Stimulated activated CD4-positive, alpha-beta T cell treated with anti-CD3 and anti-CD28 coated beads, Interleukin-15, amount 100 ng/mL, for 1 hour (primary cell): ENCODE measurements around the gene PRM1.

Source experiments
- DNase-seq, 2 donors: peaks; one replicate each; pipeline ENCODE4 v3.0.0-alpha.2; 2020; ENCODE audit warnings: low read depth in 1 of 2, low spot score in 1 of 2

Gene PRM1

DNA sequence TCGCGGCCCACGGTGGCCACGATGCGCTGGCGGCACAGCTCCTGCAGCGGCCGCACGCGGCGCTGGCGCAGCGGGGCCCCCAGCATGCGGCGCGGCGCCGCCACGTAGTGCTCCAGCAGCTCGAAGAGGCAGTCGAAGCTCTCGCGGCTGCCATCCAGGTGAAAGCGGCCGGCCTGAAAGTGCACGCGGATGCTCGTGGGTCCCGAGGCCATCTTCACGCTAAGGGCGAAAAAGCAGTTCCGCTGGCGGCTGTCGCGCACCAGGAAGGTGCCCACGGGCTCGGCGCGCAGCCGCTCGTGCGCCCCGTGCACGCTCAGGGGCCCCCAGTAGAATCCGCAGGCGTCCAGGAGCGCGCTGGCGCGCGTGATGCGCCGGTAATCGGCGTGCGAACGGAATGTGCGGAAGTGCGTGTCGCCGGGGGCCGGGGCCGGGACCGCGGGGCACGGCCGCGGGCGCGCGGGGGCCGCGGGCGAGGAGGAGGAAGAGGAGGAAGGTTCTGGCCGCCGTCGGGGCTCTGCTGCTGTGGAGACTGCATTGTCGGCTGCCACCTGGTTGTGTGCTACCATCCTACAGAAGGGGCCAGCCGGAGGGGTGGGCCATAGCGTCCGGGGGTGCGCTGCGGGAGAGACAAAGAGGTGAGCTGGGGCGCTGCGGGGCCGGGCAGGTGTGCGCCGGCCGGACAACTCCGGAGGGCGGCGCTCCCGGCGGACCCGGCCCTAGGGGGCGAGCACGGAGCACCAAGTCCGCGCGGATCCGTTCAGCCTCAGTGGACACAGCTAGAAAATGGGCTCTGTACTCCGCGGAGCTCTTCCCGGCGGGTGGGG lies 26.0 kb downstream of the PRM1 start:
- DNase-seq, result peak in 1 of 2 donors; percentile 39

DNA sequence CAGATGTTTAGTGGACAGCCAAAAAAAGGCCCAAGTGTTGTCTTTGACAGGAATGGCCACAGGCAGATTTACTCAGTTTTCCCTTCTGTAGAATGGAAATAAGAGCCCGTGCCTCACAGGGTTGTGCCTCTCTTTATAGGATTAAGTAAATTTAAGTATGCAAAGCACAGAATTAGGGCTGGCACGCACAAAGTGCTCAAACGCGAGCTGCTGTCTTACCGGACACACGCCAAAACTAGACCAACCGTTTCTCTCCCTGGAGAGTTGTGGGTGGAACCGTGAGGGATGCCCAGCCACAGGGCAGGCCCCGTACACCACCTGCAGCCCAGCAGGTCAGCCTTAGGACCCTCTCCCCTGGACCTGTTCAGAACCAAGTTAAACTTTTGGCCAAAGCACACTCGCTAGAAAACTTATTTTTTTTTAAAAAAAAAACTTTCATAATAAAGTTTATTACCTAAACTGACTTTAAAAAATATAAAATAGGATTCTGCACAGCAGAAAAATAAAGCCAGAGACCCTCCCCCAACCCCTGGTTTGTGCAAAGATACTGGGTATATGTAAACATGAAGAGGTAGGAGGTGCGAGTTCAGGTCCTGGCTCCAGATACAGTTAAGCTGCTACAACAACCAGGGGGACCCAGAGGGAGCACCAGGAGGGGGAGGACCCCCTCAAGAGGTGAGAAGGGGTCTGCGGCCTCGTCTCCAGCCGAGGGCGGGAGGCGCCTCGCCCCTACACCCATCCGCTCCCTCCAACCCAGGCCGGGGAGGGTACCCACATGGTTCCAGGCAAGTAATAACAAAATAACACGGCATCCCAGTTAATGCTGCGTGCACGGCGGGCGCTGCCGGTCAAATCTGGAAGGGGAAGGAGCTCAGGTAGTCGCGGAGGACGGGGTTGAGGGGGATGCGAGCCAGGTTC lies 26.9 kb downstream of the PRM1 start:
- DNase-seq, result no peak

DNA sequence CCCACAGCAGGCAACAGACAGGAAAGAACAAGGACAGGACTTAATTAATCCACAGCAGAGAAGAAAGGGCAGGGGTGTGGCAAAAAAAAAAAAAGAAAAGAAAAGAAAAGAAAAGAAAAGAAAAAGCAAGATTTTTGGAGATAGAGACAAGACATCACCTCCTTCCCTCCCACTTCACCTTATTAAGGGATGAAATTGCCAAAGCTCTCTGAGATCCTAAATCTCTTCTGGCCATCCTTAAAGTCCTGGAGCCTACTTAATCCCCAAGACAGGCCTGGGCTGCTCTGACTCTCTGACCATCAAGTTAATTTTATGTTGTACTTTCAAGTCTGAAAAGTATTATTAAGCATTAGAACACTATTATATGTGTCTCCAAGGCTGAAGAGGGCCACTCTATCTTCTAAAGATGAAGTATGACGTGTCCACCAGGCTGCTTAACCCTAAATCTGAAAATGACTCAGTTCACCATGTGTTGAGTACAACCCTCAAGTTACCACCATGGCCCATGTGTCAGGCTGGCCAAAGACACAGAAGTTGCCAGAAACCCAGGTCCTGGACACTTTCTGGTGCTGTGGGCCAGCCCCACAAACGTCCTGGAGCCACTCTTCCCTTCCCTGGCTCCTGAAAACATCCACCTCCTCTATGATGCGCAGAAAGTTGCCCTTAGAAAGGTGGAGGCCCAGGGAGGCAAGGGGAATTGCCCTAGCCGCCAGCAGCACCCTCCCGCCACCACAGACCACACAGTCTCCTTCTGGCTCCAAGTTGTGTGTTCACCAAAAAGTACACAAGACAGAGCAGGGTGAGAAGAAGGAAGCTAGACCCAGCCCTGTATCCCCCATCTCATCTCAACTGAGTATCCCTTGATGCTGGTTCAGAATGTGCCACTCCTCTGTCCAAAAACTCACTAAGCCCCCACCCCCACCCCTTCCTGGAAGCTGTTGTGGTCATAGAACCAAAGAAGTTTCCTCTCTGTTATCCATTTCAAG lies 27.8 kb downstream of the PRM1 start:
- DNase-seq, result no peak

DNA sequence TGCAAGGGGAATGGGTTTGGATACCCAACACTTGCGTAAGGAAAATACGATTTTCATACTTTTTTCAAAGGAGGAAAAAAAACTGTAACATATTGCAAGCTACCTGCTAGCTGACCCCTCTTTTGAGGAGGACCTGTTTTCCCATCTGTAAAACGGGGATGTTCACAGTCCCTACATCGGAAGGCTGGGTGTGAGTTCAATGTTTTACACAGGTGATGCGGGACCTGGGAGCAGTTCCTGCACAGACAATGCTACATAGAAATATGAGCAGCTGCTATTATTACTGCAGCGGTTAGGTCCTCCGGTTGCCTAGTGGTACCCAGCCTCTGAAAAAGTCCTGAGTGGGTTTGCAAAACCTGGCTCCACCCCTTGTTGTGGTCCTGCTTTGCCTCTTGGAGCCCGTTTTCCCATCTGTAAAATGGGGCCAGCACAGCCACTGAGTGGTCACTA lies 28.6 kb downstream of the PRM1 start:
- DNase-seq, result no peak

DNA sequence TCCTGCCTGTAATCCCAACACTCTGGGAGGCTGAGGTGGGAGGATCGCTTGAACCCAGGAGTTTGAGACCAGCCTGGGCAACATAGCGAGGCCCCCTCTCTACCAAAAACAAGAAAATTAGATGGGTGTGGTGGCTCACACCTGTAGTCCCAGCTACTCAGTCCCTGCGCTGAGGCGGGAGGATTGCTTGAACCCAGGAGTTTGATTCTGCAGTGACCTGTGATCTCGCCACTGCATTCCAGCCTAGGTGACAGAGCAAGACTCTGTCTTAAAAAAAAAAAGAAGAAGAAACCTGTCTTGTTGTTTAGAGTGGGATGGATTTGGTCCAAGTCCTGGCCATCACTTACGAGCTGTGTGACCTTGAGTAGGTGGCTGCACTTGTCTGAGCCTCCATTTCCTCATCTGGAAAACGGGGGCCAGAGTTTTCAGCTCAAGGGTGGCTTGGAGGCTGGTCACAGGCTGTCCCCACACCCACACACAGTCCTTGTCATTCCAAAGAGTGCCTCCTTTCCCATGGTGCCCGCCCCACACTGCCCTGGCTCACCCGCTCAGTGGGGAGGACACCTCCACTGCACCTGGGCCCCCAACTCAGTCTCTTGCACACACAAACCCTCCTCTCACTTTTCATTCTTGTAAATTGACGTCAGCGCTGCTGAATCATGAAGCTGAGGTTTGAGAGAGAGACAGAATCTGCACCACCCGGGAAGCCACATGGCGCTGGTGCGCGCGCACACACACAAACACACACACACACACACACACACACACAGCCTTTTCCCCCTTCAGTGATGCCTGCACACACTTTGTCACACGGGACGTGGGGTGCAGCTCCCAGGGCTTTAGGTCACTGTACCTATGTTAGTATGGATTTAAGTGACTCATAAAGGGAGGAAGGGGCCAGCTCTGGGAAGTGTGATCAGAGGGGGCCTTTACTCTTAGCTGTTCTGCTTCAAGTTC lies 29.3 kb downstream of the PRM1 start:
- peak; percentile 66 to 70 for DNase-seq

DNA sequence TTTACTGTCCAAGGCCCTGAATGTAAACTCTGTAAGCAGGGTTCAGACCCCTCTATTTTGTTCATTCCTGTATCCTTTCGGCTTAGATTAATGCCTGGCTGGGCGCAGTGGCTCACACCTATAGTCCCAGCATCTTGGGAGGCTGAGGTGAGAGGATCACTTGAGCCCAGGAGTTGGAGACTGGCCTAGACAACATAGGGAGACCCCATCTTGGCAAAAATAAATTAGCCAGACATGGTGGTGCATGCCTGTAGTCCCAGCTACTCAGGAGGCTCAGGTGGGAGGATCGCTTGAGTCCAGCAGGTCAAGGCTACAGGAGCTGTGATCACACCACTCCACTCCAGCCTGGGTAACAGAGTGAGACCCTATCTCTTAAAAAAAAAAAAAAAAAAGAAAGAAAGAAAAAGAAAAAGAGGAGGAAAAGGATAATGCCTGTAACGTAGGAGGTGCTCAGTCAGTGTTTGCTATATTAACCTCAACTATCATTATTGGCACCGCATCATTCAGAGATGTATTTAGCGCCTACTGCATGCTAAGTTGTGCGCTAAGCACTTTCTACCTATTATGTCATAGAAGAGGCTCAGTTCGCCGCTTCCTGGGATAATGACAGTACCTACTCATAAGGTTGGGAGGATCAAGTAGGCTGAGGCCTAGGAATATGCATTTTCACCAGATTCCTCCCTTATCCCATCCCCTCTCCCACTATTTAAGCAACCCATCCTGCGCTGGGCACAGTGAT lies 30.2 kb downstream of the PRM1 start:
- DNase-seq, result no peak

DNA sequence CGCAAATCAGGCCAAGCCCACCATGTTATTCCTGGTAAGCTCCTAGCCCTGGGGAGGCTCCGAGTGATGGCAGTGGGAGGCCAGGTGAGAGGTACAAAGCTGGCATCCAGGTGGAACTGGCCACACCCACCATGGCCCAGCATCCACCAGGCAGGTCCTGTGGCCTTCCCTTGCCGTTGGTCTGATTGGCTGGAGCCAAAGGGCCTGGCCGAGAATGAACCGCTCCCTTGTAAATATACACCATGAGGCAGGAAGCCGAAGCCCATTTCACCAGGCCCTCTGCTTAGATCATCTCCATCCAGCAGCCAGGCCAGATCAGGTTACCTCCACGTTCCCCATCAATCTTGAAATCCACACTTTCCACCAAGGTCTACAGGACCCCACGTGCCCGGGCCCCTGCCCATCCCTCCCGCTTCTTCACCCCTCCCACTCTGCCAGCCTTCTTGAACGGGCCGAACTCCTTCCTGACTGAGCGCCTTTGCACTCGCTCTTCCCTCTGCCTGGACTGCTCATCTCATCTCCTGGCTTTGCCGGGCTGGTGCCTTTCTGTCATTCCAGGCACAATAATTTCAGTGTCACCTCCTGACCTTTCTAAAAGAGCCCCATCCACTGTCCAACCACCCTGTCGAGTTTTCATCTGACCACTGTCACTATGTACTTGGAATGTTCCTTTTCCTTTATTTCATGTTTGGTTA lies 30.9 kb downstream of the PRM1 start:
- no peak for DNase-seq

DNA sequence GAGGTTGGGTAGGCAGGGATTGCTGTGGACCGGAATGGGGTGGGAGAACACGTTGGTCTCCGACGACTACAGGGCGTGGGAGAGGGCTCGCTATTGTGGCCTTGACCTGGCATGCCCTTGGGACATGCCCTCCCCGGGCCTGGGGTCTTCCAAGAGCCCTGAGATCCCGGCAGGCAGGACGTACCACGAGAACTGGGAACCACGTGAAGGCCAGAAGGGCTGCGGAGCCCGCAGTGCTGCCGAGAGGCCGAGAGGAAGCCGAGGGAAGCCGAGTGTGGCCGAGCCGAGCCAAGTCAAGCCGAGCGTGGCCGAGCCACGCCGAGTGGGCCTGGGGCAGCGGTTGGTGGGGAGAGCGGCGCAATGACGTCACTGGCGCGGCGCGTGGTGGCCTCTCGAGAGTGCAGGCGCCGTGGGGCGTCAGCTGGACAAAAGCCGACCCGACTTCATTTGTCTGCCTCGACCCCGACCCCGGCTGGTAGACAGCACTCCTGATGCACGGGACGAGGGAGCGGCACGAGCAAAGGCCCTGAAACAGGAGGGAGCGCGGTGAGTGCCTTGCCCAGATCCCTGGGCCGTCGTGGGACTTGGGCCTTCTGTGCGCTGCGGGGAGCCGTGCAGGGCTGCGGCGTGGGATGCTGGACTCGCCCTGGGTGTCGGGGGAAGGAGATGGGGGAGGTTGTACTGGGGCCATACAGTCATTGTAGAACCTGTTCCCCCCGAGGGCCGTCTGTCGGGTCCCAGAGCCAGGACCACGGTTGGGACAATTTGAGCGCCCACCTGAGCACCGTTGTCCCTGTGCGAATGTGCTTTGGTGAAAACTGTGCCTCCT lies 31.7 kb downstream of the PRM1 start:
- no peak for DNase-seq

DNA sequence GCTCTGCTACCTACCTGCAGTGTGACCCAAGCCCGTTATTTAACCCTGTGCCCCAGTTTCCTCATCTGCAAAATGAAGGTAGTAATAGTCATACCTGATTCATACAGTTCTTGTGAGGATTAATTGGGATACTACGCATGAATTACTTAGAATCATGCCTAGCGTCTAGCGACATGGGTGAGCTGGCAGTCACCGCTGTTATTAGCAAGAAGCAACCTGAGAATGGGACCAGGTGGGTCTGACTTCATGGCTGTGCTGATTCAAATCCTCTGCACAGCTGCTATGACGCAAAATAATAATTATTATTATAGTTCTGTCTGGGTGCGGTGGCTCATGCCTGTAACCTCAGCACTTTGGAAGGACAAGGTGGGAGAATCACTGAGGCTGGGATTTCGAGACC lies 33.0 kb downstream of the PRM1 start:
- no peak for DNase-seq

DNA sequence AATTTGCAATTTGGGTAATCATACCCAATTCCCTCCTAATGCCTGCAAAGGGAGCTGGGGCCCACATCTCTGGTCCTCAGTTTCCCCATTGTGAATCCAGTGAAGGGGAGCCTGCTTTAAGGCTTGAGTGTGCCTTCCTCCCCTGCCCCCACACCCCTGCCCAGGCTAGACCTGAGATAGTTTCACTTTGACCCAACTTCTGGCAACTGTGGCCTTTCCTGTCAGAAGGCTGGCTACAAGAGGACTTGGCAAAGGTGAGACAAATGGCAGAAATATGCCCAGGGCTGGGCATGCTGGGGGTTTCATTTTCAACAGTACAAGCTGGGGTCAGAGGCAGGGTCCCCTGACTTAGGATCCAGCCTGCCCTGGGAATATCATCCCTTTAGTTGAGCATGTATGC lies 35.1 kb downstream of the PRM1 start:
- no peak for DNase-seq

DNA sequence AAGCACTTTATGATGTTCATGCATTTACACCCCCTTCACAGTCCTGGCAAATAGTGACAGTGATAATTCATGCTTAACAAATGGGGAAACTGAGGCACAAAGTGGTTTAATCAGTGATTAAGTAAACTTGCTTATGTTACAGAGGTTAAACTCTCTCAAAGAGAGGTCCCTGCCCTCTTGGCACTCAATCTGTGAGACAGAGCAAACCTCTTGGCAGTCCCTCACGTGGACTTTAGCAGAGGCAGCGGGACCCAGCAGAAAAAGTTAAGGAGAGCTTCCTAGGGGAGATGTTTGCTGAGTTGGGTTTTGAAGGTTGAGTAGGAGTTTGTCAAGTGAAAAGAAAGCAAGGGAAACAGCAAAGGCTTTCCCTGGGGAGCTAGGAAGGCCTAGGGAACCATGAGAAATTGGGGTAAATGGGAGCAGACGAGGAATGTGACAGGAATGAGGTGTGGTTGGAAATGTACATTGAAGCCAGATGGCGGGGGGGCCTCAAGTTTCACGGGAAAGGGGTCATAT lies 35.9 kb downstream of the PRM1 start:
- DNase-seq, result no peak

DNA sequence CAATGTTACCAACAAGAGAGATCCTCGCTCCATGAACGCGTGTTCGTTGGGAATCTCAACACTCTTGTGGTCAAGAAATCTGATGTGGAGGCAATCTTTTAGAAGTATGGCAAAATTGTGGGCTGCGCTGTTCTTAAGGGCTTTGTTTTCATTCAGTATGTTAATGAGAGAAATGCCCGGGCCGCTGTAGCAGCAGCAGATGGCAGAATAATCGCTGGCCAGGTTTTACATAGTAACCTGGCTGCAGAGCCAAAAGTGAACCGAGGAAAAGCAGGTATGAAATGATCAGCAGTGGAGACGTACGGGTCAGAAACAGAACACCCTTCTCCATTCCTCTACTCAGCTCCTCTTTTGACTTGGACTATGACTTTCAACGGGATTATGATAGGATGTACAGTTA lies 38.5 kb downstream of the PRM1 start:
- no peak for DNase-seq

DNA sequence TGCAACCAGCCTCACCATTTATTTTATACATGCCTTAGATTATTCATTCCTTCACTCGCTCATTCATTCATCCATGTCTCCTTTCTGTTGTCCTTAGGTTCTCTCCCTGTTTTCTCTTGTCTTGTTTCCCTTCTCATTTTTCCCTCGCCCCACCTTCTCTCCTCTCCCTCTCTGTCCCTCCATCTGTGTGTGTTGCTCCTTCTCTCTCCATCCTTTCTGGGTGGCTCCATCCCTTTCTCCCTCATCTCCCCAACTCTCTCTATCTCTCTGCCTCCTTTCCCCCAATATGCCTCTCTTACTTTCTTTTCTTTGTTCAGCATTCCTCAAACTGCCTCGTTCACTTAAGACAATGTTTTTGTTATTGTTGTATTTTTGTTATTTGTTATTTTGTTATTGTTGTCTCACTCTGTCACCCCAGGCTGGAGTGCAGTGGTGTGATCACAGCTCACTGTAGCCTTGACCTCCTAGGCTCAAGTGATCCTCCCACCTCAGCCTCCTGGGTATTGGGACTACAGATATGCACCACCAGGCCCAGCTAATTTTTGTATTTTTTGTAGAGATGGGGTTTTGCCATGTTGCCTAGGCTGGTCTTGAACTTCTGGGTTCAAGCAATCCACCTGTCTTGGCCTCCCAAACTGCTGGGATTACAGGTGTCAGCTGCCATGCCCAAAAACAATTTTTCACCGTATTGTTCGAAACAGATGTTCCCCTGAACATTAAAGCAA lies 39.5 kb downstream of the PRM1 start:
- no peak for DNase-seq

DNA sequence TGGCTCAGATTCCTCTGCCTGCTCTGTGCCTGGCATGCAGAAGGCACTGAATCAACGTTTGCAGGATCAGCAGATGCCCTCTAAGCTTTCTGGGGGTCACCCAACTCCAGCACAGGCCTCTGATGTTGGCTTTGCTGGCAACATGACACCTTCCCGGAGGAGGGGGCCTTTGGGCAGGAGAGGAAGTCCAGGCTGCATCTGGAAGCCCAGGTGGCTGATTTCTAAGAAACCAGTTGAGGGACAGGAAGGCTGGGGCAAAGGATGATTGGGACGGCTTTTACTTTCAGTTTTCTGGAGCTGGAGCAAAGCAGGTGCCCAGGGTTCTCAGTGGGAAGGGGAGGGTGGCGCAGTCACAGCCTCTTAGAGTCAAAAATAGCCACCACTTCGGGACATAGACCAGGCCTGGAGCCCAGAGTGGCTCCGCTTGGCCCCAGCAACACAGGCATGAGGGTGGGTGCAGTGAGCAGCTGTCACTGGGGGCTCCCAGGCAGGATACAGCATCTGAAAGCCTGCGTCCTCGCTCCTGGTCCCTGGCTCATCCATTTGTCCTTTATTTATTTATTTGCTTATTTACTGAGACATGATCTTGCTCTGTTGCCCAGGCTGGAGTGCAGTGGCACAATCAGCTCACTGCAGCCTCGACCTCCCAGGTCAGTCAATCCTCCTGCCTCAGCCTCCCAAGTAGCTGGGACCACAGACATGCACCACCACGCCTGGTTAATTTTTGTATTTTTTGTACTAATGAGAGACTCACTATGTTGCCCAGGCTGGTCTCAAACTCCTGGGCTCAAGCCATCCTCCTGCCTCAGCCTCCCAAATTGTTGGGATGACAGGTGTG lies 40.3 kb downstream of the PRM1 start:
- no peak for DNase-seq

DNA sequence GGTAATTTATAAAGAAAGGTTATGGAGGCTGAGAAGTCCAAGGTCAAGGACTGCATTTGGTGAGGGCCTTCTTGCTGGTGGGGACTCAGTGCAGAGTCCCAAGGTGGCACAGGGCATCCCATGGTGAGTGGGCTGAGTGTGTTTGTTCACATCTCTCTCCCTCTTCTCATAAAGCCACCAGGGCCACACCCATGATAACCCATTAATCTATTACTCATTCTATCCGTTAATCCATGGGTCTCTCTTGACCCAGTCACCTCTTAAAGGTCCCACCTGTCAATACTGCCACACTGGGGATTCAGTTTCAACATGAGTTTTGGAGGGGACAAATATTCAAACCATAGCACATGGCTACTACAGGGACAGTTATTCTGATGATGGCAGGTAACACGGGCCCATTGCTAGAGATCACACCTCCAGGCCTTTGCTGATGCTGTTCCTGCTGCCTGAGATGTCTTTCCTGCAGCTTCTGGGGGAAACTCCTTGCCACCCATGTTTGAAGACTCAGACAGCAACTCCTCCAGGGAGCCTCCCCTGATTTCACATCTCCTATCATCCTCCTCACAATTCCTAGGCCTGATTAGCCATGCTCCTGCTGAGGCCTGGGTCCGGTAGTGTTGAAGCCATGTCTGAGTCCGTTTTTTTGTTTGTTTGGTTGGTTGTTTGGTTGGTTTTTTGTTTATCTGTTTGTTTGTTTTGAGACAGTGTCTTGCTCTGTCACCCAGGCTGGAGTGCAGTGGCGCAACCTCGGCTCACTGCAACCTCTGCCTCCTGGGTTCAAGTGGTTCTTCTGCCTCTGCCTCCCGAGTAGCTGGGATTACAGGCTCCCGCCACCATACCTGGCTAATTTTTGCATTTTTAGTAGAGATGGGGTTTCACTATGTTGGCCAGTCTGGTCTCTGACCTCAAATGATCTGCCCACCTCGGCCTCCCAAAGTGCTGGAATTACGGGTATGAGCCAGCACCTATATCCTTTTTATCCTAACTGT lies 41.2 kb downstream of the PRM1 start:
- DNase-seq, result no peak
